Measurements from ENCODE around the gene SGTA. TPM values are rescaled to one million over a fixed set of nuclear protein-coding genes. Genes with fewer than 3 reads are reported as not detected.

Gene SGTA
- total and polyA plus RNA-seq, 4 donors, result 16.7 to 38.4 (median 21.0) TPM

DNA sequence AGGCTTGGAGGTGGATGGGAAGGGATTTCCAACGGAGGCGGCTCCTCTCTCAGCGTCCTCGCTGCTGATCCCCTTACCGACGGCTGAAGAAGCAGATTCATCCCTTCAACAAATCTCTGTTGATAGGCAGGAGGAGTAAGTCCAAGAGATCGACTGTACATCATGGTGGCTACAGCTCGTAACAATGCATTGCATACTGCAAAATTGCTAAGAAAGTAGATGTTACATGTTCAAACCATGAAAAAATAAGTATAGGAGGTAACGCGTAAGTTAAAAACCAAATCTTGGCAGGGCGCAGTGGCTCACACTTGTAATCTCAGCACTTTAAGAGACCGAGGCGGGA, 42.8 kb downstream of the SGTA start:
- 44% methylated on average over 13 of the region's 13 CpGs for WGBS
- no peak for DNase-seq (ENCODE audit: low spot score)
- H3K4me3 ChIP-seq (ENCODE audit: low read depth in 1 of 3, low read length in 3 of 3), result no peak overlapping the region
- H3K36me3 ChIP-seq (ENCODE audit: control insufficient read depth in 4 of 4, insufficient read depth in 3 of 4, low read depth in 1 of 4, low read length in 3 of 4), result peaks cover 1 to 17% (median 8%) of the 10 kb centered on the region in 4 donors
- H3K4me1 ChIP-seq (ENCODE audit: control insufficient read depth in 4 of 4, insufficient read depth in 4 of 4, low read length in 3 of 4), result peaks cover 4 to 10% (median 8%) of the 10 kb centered on the region in 4 donors
- no peak overlapping the region for H3K9ac ChIP-seq (ENCODE audit: low read depth in 1 of 2, low read length in 2 of 2)
- H3K27me3 ChIP-seq (ENCODE audit: control insufficient read depth in 4 of 4, insufficient read depth in 4 of 4, low read length in 3 of 4), result no peaks in the 10 kb centered on the region
- H3K9me3 ChIP-seq (ENCODE audit: control insufficient read depth in 4 of 4, low read length in 3 of 4), result peaks cover 0 to 2% (median 0%) of the 10 kb centered on the region in 4 donors
- no peak overlapping the region for H3K27ac ChIP-seq (ENCODE audit: low read depth in 1 of 2, low read length in 2 of 2)
- peak in 1 of 2 donors; percentile 41 for TF ChIP-seq GABPA (IDR thresholded peaks at IDR 0.05 in 1 of 2, conservative IDR thresholded peaks at IDR 0.05 in 1 of 2)
- TF ChIP-seq, protein P1, sequence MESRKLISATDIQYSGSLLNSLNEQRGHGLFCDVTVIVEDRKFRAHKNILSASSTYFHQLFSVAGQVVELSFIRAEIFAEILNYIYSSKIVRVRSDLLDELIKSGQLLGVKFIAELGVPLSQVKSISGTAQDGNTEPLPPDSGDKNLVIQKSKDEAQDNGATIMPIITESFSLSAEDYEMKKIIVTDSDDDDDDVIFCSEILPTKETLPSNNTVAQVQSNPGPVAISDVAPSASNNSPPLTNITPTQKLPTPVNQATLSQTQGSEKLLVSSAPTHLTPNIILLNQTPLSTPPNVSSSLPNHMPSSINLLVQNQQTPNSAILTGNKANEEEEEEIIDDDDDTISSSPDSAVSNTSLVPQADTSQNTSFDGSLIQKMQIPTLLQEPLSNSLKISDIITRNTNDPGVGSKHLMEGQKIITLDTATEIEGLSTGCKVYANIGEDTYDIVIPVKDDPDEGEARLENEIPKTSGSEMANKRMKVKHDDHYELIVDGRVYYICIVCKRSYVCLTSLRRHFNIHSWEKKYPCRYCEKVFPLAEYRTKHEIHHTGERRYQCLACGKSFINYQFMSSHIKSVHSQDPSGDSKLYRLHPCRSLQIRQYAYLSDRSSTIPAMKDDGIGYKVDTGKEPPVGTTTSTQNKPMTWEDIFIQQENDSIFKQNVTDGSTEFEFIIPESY (IDR thresholded peaks at IDR 0.05), result no peak

DNA sequence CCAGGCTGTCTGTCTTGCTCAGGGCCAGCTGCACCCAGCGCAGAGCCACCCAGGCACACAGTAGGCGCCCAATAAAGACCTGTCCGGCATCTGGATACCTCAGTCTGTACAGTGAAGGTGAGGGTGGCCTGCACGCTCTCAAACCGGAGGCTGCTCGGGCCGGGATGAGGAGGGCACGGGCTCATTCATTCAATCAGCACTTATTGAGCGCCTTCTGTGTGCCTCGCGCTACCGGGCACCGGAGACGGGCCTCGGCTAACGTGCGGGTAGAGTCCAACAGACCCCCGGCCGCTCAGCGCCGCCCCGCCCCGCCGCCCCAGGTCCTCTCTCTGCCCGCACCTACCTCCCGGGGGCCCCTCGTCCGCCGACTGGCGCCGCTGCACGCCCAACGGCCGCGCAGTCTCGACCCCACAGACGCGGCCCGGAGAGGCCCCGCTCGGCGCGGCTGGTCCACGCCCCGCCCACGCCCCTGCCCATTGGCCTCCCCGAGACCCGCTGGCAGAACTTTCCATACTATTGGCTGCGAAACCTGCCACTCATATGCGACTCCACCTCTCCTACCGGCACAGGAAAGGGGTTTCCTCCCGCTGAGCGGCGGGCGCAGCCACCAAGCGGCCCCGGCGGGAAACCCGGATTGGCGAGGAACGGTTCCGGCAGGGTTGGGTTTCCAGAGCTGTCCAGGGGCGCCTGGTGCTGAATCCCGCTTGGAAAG, 43.3 kb downstream of the SGTA start, which contains the start of gene SLC39A3:
Gene SLC39A3, minus strand, starts transcription at position 416 of the 712 bp plus-strand sequence. CDS start 2,760 bp downstream, outside the sequence.
- peak in 1 of 2 donors; percentile 60 for TF ChIP-seq RAD21 (IDR thresholded peaks at IDR 0.05)
- TF ChIP-seq NR2F2 (IDR thresholded peaks at IDR 0.05), result peak; percentile 19
- no peak for TF ChIP-seq YY1 (IDR thresholded peaks at IDR 0.05)
- no peak for TF ChIP-seq FOXA1 (IDR thresholded peaks at IDR 0.05)
- no peak for TF ChIP-seq JUND (IDR thresholded peaks at IDR 0.05)
- TF ChIP-seq, protein P2, sequence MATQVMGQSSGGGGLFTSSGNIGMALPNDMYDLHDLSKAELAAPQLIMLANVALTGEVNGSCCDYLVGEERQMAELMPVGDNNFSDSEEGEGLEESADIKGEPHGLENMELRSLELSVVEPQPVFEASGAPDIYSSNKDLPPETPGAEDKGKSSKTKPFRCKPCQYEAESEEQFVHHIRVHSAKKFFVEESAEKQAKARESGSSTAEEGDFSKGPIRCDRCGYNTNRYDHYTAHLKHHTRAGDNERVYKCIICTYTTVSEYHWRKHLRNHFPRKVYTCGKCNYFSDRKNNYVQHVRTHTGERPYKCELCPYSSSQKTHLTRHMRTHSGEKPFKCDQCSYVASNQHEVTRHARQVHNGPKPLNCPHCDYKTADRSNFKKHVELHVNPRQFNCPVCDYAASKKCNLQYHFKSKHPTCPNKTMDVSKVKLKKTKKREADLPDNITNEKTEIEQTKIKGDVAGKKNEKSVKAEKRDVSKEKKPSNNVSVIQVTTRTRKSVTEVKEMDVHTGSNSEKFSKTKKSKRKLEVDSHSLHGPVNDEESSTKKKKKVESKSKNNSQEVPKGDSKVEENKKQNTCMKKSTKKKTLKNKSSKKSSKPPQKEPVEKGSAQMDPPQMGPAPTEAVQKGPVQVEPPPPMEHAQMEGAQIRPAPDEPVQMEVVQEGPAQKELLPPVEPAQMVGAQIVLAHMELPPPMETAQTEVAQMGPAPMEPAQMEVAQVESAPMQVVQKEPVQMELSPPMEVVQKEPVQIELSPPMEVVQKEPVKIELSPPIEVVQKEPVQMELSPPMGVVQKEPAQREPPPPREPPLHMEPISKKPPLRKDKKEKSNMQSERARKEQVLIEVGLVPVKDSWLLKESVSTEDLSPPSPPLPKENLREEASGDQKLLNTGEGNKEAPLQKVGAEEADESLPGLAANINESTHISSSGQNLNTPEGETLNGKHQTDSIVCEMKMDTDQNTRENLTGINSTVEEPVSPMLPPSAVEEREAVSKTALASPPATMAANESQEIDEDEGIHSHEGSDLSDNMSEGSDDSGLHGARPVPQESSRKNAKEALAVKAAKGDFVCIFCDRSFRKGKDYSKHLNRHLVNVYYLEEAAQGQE (IDR thresholded peaks at IDR 0.05), result peak; percentile 100
- TF ChIP-seq HNF4A (conservative IDR thresholded peaks at IDR 0.05), result no peak
- peak; percentile 85 for TF ChIP-seq SP1 (IDR thresholded peaks at IDR 0.05)
- peak; percentile 87 to 95 for TF ChIP-seq GABPA (IDR thresholded peaks at IDR 0.05 in 1 of 2, conservative IDR thresholded peaks at IDR 0.05 in 1 of 2)
- TF ChIP-seq TAF1 (conservative IDR thresholded peaks at IDR 0.05), result no peak
- TF ChIP-seq RXRA (IDR thresholded peaks at IDR 0.05), result peak in 1 of 2 donors; percentile 31
- TF ChIP-seq, protein P3, sequence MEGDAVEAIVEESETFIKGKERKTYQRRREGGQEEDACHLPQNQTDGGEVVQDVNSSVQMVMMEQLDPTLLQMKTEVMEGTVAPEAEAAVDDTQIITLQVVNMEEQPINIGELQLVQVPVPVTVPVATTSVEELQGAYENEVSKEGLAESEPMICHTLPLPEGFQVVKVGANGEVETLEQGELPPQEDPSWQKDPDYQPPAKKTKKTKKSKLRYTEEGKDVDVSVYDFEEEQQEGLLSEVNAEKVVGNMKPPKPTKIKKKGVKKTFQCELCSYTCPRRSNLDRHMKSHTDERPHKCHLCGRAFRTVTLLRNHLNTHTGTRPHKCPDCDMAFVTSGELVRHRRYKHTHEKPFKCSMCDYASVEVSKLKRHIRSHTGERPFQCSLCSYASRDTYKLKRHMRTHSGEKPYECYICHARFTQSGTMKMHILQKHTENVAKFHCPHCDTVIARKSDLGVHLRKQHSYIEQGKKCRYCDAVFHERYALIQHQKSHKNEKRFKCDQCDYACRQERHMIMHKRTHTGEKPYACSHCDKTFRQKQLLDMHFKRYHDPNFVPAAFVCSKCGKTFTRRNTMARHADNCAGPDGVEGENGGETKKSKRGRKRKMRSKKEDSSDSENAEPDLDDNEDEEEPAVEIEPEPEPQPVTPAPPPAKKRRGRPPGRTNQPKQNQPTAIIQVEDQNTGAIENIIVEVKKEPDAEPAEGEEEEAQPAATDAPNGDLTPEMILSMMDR (IDR thresholded peaks at IDR 0.05; ENCODE audit: low read depth, low read length, missing input control), result peak; percentile 21
- peak; percentile 99 for DNase-seq (ENCODE audit: low spot score)
- Histone ChIP-seq H3K9ac (ENCODE audit: low read depth in 1 of 2, low read length in 2 of 2) (peak within 1 kb of the TSS in 1 of 2 donors; percentile 58), H3K9me3 (ENCODE audit: control insufficient read depth in 4 of 4, low read length in 3 of 4) (peaks cover 0 to 2% (median 0%) of the 10 kb centered on the region in 4 donors), H3K36me3 (ENCODE audit: control insufficient read depth in 4 of 4, insufficient read depth in 3 of 4, low read depth in 1 of 4, low read length in 3 of 4) (peaks cover 2 to 23% (median 8%) of the 10 kb centered on the region in 4 donors), H3K4me1 (ENCODE audit: control insufficient read depth in 4 of 4, insufficient read depth in 4 of 4, low read length in 3 of 4) (peaks cover 4 to 10% (median 8%) of the 10 kb centered on the region in 4 donors), H3K4me3 (ENCODE audit: low read depth in 1 of 3, low read length in 3 of 3) (peak within 1 kb of the TSS; percentile 74 to 98 (median 79)), H3K27me3 (ENCODE audit: control insufficient read depth in 4 of 4, insufficient read depth in 4 of 4, low read length in 3 of 4) (no peaks in the 10 kb centered on the region), H3K27ac (ENCODE audit: low read depth in 1 of 2, low read length in 2 of 2) (no peak within 1 kb of the TSS)
- WGBS, result under 1% methylated on average over 64 of the region's 64 CpGs
